CD4-positive, alpha-beta T cell treated with Interleukin-15 for 4 hours (primary cell): ENCODE measurements around the gene SDHAF2.
"Not testable (repeated sequence)": the region's sequence is repeated elsewhere in the genome, so short reads cannot be mapped to it uniquely, and the experiment has no call there.

ENCODE experiments used
- DNase-seq: peaks from one replicate; pipeline ENCODE4 v3.0.0-alpha.2; 2020; ENCODE audit warnings: low spot score

The SDHAF2 gene

DNA sequence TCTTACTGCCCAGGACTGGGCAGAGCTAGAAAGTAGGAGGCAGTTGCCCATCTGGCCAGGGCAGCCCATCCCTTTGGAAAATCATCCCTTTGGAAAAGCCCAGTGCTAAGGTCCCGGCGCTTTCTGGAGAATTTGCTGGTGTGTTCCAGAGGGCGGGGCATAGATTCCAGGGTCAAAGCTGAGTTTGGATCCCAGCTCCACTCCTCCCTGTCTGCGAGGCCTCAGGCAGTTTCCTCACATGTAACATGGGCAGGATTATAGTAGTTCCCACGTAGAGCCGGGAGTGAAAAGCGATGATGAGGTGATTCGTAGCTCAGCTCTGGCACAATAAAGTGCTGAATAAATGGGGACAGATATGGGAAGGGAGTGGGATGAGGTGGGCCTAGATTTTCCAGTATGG, 47.2 kb downstream of the SDHAF2 start:
- DNase-seq, result no peak

DNA sequence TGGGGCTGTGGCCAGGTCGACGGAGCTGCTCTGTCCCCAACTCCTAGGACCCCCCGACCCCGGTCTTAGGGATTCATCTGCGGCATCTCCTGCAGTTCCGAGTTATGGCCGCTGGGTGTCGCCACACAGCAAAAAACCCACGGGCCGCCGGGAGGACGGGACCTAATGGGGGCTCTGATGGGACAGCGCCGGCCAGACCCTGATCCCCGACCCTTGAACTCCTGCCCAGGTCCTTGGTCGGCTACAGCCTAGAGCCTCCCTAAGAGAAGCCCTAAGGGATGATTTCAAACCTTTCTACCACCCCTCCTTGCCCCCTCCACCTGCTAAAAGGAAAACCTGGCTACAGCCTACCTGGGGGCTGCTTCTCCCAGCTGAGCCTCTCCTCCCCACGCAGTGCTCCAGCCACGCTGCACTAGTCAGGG, 47.8 kb downstream of the SDHAF2 start:
- peak; percentile 50 for DNase-seq

DNA sequence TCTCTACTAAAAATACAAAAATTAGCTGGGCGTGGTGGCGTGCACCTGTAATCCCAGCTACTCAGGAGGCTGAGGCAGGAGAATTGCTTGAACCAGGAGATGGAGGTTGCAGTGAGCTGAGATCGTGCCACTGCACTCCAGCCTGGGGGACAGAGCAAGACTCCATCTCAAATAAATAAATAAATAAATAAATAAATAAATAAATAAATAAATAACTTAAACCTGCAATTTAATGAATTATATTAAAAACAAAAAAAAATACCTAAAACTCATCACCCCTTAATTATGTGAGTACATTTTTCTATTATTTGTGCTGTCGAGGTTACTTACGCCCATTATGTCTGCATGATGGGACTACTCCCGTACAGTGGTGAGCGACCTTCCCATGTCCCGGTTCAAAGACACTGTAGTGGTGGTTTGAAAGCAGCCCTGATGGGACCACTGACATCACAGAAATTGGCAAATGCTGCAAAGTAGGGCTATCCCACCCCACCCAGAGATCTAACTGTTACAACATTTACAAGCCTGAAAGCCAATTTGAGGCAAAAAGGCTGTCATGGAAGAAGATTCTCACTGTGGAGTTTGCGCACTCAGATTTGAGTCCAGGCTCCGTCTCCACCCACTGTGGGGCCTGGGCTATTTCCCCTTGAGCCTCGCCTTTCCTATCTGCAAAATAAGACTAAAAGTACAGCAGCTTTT, 49.6 kb downstream of the SDHAF2 start:
- DNase-seq, result not testable (repeated sequence)

DNA sequence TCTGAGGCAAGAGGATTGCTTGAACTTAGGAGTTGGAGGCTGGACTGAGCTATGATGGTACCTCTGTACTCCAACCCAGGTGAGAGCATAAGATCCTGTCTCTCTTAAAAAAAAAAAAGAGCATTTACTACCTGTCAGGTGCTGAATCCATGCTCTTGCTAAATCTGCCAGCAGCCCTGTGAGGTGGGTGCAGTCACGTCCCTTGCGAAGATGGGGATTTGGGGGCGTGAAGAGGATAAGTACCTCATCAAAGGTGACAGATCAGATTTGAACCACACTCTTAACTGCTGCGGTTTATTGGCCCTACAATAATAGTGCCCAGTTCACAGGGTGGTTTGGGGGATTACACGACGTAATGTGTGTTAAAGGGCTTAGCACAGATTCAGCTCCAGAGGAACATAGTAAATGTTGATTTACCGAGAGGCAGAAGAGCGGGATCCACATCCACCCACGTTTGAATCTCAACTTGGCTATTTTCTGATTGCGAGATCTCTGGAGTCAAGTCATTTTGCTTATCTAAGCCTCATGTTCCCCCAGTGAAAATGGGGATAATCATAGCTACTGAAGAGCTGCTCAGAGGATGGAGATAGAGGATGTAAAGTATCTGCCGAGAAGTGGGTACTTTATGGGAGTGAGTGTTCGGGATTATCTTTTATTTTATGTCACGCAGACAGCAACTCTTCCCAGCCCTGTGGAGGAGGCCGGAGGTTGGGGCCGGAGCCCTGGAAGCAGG, 50.5 kb downstream of the SDHAF2 start:
- no peak for DNase-seq

DNA sequence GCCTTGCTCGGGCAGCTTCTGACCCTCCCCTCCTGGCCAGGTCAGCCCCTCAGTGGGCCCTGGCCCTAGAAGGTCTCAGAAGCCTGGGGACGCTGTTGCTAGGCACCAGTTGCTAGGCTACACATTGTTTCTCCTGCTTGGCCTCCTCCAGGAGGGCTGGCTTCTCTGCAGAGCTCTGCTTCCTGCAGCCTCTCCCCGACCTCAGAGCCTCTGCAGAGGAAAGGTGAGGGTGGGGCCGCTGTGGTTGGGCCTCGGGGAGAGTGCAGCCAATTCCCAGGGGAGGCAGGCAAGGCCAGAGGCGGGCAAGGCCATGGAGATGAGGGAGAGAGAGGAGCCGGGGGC, 51.0 kb downstream of the SDHAF2 start:
- no peak for DNase-seq

DNA sequence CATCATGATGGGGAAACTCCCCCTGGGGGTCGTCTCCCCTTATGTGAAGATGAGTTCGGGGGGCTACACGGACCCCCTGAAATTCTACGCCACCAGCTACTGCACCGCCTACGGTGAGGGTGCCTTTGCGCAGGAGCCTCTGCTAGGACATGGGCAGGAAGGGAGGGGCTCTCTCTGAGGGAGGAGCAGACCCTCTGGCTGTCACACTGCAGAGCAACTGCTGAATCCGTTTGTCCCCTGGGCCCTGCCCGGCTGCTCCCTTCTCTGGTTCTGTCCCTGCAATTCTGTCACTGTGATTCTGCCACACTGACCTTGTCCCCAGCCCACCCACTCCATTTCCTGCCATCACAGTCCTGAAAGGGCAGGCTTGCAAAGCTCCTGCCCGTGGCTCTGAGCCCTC, 51.9 kb downstream of the SDHAF2 start:
- no peak for DNase-seq

DNA sequence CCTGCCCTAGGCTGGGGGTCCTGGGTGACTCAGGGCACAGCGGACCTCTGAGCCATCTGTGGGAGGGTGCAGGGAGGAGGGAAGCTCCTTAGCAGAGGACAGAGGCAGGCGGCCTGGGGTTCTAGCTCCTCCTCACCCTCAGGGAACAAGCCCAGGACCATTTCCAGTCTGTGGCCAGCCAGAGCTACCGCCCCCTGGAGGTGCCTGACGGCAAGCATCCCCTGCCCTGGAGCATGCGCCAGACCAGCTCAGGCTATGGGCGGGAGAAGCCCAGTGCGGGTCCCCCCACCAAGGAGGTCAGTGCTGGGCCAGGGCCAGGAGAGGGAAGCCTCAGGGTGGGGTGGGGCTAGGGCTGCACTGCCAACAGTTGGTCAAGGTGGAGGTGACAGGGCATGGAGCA, 52.6 kb downstream of the SDHAF2 start:
- DNase-seq, result no peak

DNA sequence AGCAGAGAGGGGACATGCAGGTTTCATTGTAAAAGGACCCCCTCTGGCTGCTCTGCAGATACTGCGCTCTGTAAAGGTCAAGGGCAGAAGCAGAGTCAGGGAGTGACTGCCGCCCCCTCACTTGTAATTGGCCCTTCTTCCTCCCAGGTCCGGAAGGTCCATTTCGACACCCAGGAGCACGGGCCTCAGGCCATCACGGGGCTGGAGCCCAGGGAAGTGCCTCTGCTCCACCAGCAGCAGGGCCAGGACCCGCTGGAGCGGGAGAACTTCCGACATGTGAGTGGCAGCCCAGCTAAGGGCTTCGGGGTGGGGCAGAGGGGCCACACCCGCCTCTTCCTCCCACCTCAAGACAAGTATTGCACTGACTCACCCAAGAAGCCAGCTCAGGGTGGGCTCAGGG, 54.6 kb downstream of the SDHAF2 start:
- DNase-seq, result no peak

DNA sequence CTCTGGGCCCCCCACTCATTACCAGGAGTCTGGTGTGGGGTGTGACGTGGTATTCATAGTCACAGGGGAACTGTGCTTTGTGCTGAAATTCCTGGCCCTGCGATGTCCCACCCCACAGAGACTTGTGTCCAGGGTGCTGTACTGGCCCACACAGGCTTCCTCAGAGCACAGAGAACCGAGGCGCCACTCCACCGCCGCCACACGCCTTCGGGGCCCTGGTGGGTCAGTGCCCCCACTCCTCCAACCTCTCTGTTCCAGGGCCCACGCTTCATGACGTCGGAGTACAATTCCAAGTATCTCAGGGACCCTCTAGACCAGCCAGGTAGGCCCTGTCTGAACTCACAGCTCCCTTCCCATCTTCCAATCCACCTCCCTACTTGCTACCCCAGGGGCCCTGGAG, 55.2 kb downstream of the SDHAF2 start:
- DNase-seq, result no peak

DNA sequence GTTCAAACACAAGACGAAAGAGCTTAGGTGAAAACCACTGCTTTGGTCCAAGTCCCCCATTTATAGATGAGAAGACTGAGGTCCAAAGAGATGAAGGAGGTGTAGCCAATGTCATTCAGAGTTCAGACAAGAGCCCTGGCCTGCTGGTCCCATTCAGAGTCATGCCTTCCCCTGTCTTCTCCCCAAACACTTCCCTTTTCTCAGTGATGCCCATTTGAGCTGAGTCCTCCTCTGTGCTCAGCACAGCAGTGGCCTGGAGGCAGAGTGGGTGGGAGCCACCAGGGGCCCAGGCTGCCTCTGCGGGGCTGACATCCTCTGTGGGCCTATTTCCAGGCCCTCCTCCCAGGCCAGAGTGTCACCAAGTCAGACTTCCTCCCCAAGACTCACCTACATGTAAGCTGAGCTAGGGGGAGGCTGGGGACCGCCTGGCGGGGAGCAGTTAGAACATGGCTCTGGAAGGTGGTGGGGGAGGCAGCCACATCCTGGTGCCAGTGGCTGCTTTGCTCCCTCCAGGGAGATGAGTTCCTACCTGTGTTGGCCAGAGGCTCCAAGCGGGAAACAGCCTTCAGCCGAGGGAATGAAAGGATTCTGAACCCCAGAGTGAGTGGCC, 56.2 kb downstream of the SDHAF2 start:
- no peak for DNase-seq

DNA sequence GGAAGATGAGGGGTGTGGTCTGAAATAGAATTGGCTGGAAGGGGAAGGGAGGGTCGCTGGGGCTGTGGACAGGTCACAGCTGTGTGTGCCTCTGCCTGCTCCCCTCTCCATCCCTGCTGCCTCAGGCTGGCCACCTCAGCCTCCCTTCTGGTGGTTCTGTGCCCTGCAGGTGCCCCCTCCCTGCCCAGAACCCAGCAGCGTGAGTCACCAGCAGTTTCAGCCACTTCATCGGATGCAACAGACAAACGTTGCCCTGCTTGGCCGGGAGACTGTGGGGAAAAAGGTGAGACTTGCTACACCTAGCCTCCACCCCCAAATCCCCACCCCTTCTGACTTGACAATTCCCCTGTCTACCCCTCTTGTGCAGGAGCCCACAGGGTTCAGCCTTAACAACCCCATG, 56.9 kb downstream of the SDHAF2 start:
- DNase-seq, result no peak

DNA sequence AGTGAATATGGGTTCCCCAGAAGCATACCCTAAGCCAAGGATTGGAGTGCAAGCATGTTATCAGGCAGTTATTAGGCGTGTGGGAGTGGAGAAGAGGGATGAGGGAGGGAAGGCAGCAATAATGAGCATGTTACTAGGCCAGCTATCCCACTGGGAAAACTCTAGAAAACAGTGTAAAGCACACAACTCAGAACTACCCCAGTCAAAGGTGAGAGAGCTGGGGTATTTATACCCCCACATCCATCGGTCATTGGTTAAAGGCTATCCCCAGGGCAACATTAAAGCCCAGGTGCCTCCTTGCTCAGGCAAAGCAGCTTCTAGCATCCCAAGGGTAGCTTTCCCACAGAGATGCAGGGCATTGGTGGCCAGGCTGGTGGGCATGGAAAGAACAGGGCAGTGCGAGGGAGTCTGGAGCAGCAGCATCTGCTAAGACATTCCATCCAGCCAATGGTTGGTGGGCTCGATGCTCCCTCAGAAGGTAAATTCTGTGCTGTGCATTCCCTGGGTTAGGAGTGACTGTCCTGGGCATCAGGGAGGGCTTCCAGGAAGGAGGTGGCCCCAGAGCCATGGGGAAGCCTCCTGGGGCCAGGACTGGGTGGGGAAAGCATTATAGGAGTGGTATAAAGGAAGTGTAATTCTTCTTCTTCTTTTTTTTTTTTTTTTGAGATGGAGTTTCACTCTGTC, 57.6 kb downstream of the SDHAF2 start:
- no peak for DNase-seq

DNA sequence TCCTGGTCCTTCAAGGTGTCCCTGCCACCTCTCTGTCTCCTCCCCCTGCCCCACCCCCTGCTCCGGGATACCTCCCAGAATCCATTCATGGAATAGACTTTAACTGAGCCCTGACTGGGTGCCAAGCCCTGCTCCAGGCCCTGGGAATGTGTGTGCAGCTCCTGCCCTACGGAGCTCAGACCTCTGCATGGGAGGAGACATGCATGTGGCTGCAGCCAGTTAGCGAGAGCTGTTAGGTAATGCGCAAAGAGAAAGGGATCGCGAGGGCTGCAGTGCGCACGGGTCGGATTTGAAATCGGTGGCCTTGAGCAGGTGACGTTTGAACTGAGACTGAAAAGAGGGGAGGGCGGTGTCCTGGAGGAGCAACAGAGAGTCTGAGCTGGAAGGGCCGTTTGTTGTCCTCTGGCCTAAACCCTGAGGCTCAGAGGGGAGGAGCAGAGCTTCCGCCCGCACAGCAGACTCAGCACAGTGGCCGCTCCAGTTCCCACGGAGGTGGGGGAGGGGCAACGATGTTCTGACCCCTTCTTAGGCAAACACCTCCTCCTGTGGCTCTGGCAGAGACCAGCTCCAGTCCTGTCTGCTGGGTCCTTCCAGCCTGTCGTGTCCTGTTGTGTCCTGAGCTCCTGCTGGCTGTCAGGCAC, 58.8 kb downstream of the SDHAF2 start:
- DNase-seq, result no peak

DNA sequence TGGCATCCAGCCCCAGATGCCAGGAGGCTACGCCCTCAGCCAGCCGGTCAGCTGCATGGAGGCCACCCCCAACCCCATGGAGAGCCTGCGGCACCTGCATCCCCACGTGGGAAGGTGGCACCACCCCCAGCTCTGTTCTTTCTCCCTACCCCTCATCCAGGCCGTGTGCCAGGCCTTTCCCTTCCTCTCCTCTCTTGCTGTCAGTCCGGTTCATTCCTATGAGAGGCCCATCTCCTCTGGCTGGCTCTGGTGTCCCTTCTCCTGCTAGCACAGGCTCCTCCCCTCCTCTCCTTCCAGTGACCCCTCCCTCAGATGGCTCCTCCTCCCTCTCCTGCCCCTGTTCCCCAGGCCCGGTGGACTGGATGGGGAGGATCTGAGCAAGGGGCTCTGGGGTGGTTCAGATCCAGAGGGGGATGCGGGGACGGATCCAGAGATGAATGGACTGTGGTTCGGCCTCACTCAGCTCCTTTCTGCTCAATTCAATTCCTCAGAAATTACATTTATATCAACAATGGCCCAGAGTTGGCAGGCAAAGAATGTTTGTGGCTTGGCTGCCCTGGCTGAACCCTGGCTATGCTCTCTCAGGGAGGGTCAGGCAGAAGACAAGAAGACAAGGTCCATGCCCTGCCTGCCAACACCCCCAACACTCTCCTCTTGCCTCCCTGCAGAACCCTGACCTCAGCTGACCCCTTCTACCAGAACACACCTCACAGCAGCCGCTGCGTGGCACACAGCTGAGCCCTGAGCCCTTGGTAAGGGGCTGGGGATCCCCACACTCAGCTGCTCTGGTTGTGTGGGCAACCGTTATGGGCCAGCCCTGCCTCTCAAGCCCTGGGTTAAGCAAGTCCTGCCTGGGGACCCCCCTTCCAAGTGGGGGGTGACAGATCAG, 60.2 kb downstream of the SDHAF2 start:
- DNase-seq, result no peak

DNA sequence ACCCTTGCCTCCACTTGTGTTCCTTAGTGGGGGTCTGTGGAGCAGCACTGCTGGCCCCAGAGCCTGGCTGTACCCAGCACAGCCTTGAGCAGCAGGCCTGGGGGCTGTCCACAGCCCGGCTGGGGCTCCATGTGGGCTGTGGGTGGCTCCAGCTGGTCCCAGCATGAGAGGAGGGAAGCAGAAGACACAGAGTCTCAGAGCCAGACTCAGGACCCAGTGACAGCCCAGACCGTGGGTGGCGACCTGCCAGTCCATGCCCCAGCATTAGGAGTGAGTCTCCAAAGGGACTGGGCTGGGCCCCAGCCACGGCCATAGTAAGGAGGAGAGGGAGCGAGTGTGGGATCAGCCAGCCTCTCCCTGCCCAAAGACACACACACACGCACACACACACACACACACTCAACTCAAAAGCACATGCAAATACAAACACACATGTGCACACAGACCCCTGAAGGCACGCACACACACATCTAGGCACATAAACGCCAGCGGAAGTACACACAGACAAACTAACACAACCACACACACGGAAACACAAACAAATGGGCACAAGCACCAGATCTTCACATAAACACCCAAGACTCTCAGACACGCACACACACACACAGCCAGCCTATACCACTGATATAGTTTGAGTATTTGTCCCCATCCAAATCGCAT, 61.9 kb downstream of the SDHAF2 start:
- DNase-seq, result no peak

DNA sequence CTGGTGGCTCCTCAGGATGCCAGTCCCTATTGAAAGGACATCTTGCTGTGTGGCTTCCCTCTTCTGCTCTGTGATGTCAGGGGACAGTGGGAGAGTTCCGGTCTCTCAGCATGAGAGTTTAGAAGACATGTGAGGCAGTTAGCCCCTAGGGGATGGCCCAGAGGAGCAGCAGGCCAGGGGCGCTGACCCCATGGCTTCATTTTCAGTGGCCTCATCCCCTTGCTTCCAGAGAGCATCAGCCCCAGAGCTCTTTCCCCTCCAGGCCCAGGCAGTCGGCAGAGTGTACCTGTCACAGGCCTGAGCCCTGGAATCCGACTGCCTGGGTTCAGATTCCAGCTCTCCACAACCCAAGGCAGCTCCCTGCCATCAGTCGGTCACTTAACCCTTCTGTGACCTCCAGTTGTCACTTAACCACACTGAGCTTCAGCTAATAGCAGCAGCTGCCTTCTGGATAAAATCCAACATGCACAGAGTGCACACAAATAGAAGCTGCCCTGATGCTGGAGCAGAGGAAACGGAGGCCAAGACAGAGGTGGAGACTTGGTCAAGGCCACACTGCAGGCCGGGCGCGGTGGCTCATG, 64.5 kb downstream of the SDHAF2 start:
- DNase-seq, result no peak

DNA sequence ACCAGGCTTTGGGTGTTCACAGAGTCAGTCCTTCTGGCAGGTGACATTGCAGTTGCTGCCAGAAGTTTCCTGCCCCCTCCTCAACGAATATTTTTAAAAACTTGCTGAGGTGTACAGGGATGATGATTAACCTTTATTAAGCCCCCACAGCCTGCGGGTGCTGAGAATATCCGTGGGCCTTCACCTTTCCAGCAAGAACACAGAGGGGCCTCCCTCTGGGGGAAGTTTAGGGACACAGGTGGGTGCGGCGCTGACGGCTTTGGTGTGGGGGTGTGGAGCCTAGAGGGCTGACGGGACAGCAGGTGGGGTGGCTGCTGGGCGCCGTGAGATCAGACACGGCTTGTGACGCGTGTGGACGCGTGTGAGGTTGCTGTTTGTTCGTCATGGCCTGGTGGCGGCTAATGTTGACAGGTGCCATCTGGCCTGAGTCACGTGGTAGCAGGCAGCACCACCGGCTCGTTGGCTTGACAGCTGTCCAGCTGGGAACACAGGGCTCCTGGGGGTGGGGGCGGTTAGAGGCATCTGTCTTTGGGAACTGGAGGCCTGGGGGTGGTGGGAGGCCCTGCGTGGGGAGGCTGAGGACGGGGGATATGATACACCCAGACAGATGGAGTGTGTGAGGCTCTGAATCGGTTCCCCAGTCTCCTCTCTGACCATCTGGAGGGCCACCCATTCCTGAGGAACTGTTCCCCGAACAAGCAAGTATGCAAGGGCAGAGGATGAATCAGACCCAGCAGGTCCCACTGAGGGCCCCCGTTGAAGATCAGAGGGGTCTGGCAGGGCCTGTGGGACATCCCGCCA, 66.1 kb downstream of the SDHAF2 start:
- no peak for DNase-seq
